Stomach (tissue), 9 donors: ENCODE data around the gene FOXO3. TPM values are rescaled to one million over a fixed set of nuclear protein-coding genes. Genes with fewer than 3 reads are reported as not detected.

Experiments used
- DNase-seq, 2 donors: peaks; one replicate each; pipeline versions ENCODE4 v3.0.0 to v3.0.0-alpha.2; 2013 to 2019
- H3K27ac ChIP-seq, 5 donors: fragments of 200-600 bp in 4 of 5; sonication (generic) in 4 of 5; one replicate each; pipeline ENCODE4 v1.5.1; 2013 to 2019; ENCODE audit warnings: mild to moderate bottlenecking in 1 of 5, moderate library complexity in 1 of 5
- H3K27me3 ChIP-seq, 3 donors: fragments of 200-600 bp; sonication (generic); one replicate each; pipeline ENCODE4 v1.5.1; 2017 to 2019; ENCODE audit warnings: mixed run types in 1 of 3
- H3K36me3 ChIP-seq, 4 donors: fragments of 200-600 bp; sonication (generic); 1 replicate in 3 of 4; 2 replicates in 1 of 4; pipeline ENCODE4 v1.5.1; 2016 to 2019
- H3K4me1 ChIP-seq, 4 donors: fragments of 200-600 bp; sonication (generic); one replicate each; pipeline ENCODE4 v1.5.1; 2016 to 2019
- H3K4me3 ChIP-seq, 4 donors: fragments of 200-600 bp; sonication (generic) in 3 of 4; one replicate each; pipeline ENCODE4 v1.5.1; 2016 to 2019; ENCODE audit warnings: mild to moderate bottlenecking in 1 of 4
- H3K9me3 ChIP-seq, 4 donors: fragments of 200-600 bp; sonication (generic); one replicate each; pipeline ENCODE4 v1.5.1; 2016 to 2019
- EP300 ChIP-seq: sonication (generic); formaldehyde crosslinking; IDR thresholded peaks from one replicate; pipeline ENCODE4 v1.6.1; 2017; ENCODE audit warnings: antibody characterized with exemption
- POLR2A ChIP-seq, 4 donors: fragments of 450-650 bp; IDR thresholded peaks; one replicate each; pipeline ENCODE4 v1.6.1; 2016; ENCODE audit warnings: antibody characterized with exemption in 4 of 4, control low read depth in 2 of 4, mild to moderate bottlenecking in 1 of 4, moderate library complexity in 1 of 4
- POLR2AphosphoS5 ChIP-seq, 3 donors: sonication (generic); formaldehyde crosslinking; IDR thresholded peaks; one replicate each; pipeline ENCODE4 v1.6.1; 2016; ENCODE audit warnings: antibody characterized with exemption in 3 of 3
- WGBS, 5 donors: extraction: QIAGEN DNeasy Blood & Tissue Kit in 3 of 5; methylation state at CpG; one replicate each; pipeline versions ENCODE4 v1.1.5 to v1.1.7; 2013 to 2018; 5-methylcytosine and 5-hydroxymethylcytosine counted together
- intact Hi-C: fragments of 100-400 bp; cut with DNase I; formaldehyde crosslinking; loops from one replicate; pipeline ENCODE4 v1.15.1; 2023; ENCODE audit warnings: low total_unique reads
- polyA plus RNA-seq, 3 donors: library from polyadenylated mRNA; stranded (reverse); fragments of 200-250 nt; gene quantifications; one replicate each; pipeline ENCODE4 v1.2.3, GENCODE V29; 2013
- total RNA-seq, 5 donors: library from RNA; depleted of rRNA; stranded (reverse); fragments of >200 nt; gene quantifications; one replicate each; pipeline versions ENCODE4 v1.1.0 to v1.2.3, GENCODE V29; 2014 to 2016
- TF ChIP-seq, protein P1 (sequence below), 7 experiments: fragments of 450-650 bp in 4 of 7; fragments of 200-600 bp in 3 of 7; sonication (generic) in 3 of 7; IDR thresholded peaks; one replicate each; pipeline ENCODE4 v1.5.1; 2016 to 2019; ENCODE audit warnings: antibody characterized with exemption in 7 of 7, control low read depth in 2 of 7, mild to moderate bottlenecking in 1 of 7
- donor health status: healthy with polysubstance abuse.
- donor health status: Bipolar disorder and iron deficiency.
- donor health status: healthy.

FOXO3 gene
- total and polyA plus RNA-seq, 8 donors, result 13.0 to 89.8 (median 42.1) TPM

DNA sequence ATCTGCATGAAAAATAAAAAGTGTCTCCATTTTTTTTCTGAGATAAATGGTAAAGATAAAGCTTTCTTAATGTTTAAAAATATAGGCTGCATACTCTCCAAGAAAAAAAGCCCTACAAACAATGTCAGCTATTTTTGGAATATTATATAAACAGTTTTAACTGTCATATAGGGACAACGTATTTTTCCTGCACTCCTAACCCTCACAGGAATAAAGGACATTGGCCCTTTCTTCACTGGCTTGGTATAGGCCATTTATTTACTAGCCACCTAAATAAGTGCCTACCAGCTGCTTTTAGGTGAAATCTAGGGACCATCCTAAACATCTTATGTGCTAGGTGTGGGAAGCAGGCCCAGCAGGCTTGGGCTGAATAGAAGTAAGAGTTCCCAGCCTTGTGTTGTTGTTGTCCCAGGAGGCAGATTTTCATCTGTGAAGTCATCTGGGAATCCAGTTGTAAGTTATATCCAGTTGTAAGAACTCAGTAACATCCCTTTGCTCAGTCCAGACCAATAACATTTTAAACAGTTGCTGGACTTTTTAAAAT, 21.3 kb downstream of the FOXO3 start:
- H3K4me3 ChIP-seq, result peak overlapping the region in 1 of 4 donors; percentile 0
- intact Hi-C loops, result no loop called here
- peaks cover 82 to 100% (median 91%) of the 10 kb centered on the region in 4 donors for H3K4me1 ChIP-seq

DNA sequence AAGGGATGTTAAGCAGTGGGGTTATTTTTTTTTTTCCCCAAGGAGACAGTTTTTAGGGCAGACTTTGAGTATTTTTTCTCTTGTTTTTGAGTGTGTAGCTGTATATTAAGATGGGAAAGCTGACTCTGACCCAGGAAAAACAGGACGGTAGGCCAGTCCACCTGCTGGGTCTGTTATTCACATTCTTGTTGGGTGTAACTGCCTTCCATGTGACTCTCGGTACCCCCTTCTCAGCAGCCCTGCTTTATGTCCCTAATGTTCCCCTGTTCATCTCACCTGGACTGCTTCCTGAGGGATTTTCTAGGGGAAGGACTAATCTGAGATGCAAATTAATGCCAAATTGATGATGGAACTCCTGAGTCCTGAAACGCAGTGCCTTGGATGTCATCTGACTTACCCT, 21.9 kb downstream of the FOXO3 start:
- Histone ChIP-seq H3K27me3 (no peaks in the 10 kb centered on the region), H3K4me3 (no peak overlapping the region), H3K4me1 (peaks cover 83 to 100% (median 91%) of the 10 kb centered on the region in 4 donors), H3K36me3 (peaks cover 0 to 19% (median 14%) of the 10 kb centered on the region in 4 donors), H3K27ac (peak overlapping the region; percentile 28 to 79 (median 70)), H3K9me3 (no peaks in the 10 kb centered on the region)
- WGBS, 5 donors, result 71 to 81% (median 76%) methylated on average over 3 of the region's 3 CpGs
- TF ChIP-seq POLR2A (IDR thresholded peaks at IDR 0.05), result no peak
- no peak for TF ChIP-seq EP300
- no peak for TF ChIP-seq POLR2AphosphoS5 (IDR thresholded peaks at IDR 0.05)
- TF ChIP-seq, protein P1, sequence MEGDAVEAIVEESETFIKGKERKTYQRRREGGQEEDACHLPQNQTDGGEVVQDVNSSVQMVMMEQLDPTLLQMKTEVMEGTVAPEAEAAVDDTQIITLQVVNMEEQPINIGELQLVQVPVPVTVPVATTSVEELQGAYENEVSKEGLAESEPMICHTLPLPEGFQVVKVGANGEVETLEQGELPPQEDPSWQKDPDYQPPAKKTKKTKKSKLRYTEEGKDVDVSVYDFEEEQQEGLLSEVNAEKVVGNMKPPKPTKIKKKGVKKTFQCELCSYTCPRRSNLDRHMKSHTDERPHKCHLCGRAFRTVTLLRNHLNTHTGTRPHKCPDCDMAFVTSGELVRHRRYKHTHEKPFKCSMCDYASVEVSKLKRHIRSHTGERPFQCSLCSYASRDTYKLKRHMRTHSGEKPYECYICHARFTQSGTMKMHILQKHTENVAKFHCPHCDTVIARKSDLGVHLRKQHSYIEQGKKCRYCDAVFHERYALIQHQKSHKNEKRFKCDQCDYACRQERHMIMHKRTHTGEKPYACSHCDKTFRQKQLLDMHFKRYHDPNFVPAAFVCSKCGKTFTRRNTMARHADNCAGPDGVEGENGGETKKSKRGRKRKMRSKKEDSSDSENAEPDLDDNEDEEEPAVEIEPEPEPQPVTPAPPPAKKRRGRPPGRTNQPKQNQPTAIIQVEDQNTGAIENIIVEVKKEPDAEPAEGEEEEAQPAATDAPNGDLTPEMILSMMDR (IDR thresholded peaks at IDR 0.05), result no peak
- no peak for DNase-seq
- intact Hi-C loops, result no loop called here

More for the DNA sequence above, 21.3 kb downstream of the FOXO3 start:
- no peak for DNase-seq
- WGBS, 5 donors, result 10 to 33% (median 25%) methylated on average over 1 of the region's 1 CpG
- H3K27ac ChIP-seq, result peak overlapping the region; percentile 54 to 79 (median 70)
- no peaks in the 10 kb centered on the region for H3K9me3 ChIP-seq
- H3K36me3 ChIP-seq, result peaks cover 0 to 24% (median 14%) of the 10 kb centered on the region in 4 donors
- TF ChIP-seq POLR2A (IDR thresholded peaks at IDR 0.05), result no peak
- TF ChIP-seq, protein P1 (IDR thresholded peaks at IDR 0.05), result no peak
- no peak for TF ChIP-seq POLR2AphosphoS5 (IDR thresholded peaks at IDR 0.05)
- no peak for TF ChIP-seq EP300
- no peaks in the 10 kb centered on the region for H3K27me3 ChIP-seq

GRCh38 chr6:108584323-108584722, 23.6 kb downstream of the FOXO3 start:
- intact Hi-C loops, result no loop called here
- peak overlapping the region in 3 of 5 donors; percentile 24 to 79 (median 70) for H3K27ac ChIP-seq
- H3K4me3 ChIP-seq, result no peak overlapping the region
- peaks cover 0 to 2% (median under 1%) of the 10 kb centered on the region in 4 donors for H3K36me3 ChIP-seq
- TF ChIP-seq, protein P1 (IDR thresholded peaks at IDR 0.05), result no peak
- TF ChIP-seq POLR2A (IDR thresholded peaks at IDR 0.05) (no peak), EP300 (no peak), POLR2AphosphoS5 (IDR thresholded peaks at IDR 0.05) (no peak)
- H3K4me1 ChIP-seq, result peaks cover 86 to 100% (median 93%) of the 10 kb centered on the region in 4 donors
- no peaks in the 10 kb centered on the region for H3K27me3 ChIP-seq
- no peaks in the 10 kb centered on the region for H3K9me3 ChIP-seq
- no peak for DNase-seq
- 70 to 88% (median 80%) methylated on average over 5 of the region's 5 CpGs for WGBS, 5 donors

DNA sequence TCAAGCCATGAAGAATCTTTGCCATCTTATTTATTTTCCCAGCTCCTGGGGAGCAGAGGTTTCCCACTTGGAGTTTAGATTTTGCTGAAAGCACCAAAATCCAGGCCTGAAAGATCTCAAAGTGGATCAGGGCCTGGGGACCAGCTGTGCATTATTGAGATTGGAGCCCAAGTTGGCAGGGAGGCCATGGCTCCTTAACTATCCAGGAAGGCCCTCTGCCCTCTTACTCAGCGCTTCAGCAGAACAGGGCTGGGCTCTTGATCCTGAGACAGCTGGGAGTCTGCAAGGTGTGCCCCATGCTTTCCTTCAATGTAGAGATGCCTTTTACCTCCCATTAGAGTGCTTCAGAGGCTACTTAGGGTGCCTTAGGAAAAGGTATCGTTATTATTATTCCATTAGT, 24.6 kb downstream of the FOXO3 start:
- no peak for DNase-seq
- peaks cover 88 to 100% (median 94%) of the 10 kb centered on the region in 4 donors for H3K4me1 ChIP-seq

More for the DNA sequence above, 24.6 kb downstream of the FOXO3 start:
- intact Hi-C loops, result no loop called here
- 71 to 89% (median 85%) methylated on average over 2 of the region's 2 CpGs for WGBS, 5 donors
- H3K4me3 ChIP-seq, result no peak overlapping the region
- no peaks in the 10 kb centered on the region for H3K27me3 ChIP-seq
- H3K9me3 ChIP-seq, result no peaks in the 10 kb centered on the region
- TF ChIP-seq, protein P1 (IDR thresholded peaks at IDR 0.05), result no peak
- no peak for TF ChIP-seq EP300
- TF ChIP-seq POLR2A (IDR thresholded peaks at IDR 0.05), result no peak
- TF ChIP-seq POLR2AphosphoS5 (IDR thresholded peaks at IDR 0.05), result no peak
- H3K27ac ChIP-seq, result peak overlapping the region in 4 of 5 donors; percentile 85 to 89 (median 86)
- no peaks in the 10 kb centered on the region for H3K36me3 ChIP-seq
